ENCODE measurements around the gene TGFBR3L. TPM values are rescaled to one million over a fixed set of nuclear protein-coding genes. Genes with fewer than 3 reads are reported as not detected.

TGFBR3L gene
- total and polyA plus RNA-seq, 2 of the 13 experiments (the other 11 are each of a cell fraction or from before 2014, with no cell fraction given), result 0.20 to 1.0 TPM

GRCh38 chr19:7866399-7867091 is 48.1 kb upstream of the TGFBR3L start (continued):
- TF ChIP-seq PATZ1 (CRISPR knock-in tag; IDR thresholded peaks at IDR 0.05) (no peak), CAMTA2 (CRISPR knock-in tag; IDR thresholded peaks at IDR 0.05; ENCODE audit: borderline replicate concordance) (no peak), ZNF333 (CRISPR knock-in tag; IDR thresholded peaks at IDR 0.05; ENCODE audit: borderline replicate concordance) (no peak), ZNF124 (CRISPR knock-in tag; IDR thresholded peaks at IDR 0.05) (no peak), HDAC1 (CRISPR knock-in tag; IDR thresholded peaks at IDR 0.05) (no peak), IKZF1 (IDR thresholded peaks at IDR 0.05) (no peak), ZNF747 (CRISPR knock-in tag; IDR thresholded peaks at IDR 0.05; ENCODE audit: borderline replicate concordance) (no peak), FOXA3 (CRISPR knock-in tag; IDR thresholded peaks at IDR 0.05) (0 out of 2 replicates have a peak, but pooled peaks have one; percentile 22), GTF3A (CRISPR knock-in tag; conservative IDR thresholded peaks at IDR 0.05) (no peak), MED13 (CRISPR knock-in tag; IDR thresholded peaks at IDR 0.05) (no peak), U2AF1 (optimal IDR thresholded peaks at IDR 0.05; ENCODE audit: low read depth, low read length) (no peak), HNF4G (IDR thresholded peaks at IDR 0.05; ENCODE audit: borderline replicate concordance, low read depth, low read length) (no peak), HNF4G (CRISPR knock-in tag; IDR thresholded peaks at IDR 0.05; ENCODE audit: borderline replicate concordance, low read depth) (no peak), ZBTB38 (CRISPR knock-in tag; IDR thresholded peaks at IDR 0.05) (no peak)
- TF ChIP-seq, protein P1, sequence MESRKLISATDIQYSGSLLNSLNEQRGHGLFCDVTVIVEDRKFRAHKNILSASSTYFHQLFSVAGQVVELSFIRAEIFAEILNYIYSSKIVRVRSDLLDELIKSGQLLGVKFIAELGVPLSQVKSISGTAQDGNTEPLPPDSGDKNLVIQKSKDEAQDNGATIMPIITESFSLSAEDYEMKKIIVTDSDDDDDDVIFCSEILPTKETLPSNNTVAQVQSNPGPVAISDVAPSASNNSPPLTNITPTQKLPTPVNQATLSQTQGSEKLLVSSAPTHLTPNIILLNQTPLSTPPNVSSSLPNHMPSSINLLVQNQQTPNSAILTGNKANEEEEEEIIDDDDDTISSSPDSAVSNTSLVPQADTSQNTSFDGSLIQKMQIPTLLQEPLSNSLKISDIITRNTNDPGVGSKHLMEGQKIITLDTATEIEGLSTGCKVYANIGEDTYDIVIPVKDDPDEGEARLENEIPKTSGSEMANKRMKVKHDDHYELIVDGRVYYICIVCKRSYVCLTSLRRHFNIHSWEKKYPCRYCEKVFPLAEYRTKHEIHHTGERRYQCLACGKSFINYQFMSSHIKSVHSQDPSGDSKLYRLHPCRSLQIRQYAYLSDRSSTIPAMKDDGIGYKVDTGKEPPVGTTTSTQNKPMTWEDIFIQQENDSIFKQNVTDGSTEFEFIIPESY (CRISPR knock-in tag; IDR thresholded peaks at IDR 0.05), result 0 out of 2 replicates have a peak, but pooled peaks have one; percentile 14
- TF ChIP-seq, protein P2, sequence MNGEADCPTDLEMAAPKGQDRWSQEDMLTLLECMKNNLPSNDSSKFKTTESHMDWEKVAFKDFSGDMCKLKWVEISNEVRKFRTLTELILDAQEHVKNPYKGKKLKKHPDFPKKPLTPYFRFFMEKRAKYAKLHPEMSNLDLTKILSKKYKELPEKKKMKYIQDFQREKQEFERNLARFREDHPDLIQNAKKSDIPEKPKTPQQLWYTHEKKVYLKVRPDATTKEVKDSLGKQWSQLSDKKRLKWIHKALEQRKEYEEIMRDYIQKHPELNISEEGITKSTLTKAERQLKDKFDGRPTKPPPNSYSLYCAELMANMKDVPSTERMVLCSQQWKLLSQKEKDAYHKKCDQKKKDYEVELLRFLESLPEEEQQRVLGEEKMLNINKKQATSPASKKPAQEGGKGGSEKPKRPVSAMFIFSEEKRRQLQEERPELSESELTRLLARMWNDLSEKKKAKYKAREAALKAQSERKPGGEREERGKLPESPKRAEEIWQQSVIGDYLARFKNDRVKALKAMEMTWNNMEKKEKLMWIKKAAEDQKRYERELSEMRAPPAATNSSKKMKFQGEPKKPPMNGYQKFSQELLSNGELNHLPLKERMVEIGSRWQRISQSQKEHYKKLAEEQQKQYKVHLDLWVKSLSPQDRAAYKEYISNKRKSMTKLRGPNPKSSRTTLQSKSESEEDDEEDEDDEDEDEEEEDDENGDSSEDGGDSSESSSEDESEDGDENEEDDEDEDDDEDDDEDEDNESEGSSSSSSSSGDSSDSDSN (CRISPR knock-in tag; IDR thresholded peaks at IDR 0.05), result peak; percentile 64
- TF ChIP-seq, protein P3, sequence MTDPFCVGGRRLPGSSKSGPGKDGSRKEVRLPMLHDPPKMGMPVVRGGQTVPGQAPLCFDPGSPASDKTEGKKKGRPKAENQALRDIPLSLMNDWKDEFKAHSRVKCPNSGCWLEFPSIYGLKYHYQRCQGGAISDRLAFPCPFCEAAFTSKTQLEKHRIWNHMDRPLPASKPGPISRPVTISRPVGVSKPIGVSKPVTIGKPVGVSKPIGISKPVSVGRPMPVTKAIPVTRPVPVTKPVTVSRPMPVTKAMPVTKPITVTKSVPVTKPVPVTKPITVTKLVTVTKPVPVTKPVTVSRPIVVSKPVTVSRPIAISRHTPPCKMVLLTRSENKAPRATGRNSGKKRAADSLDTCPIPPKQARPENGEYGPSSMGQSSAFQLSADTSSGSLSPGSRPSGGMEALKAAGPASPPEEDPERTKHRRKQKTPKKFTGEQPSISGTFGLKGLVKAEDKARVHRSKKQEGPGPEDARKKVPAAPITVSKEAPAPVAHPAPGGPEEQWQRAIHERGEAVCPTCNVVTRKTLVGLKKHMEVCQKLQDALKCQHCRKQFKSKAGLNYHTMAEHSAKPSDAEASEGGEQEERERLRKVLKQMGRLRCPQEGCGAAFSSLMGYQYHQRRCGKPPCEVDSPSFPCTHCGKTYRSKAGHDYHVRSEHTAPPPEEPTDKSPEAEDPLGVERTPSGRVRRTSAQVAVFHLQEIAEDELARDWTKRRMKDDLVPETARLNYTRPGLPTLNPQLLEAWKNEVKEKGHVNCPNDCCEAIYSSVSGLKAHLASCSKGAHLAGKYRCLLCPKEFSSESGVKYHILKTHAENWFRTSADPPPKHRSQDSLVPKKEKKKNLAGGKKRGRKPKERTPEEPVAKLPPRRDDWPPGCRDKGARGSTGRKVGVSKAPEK (CRISPR knock-in tag; IDR thresholded peaks at IDR 0.05; ENCODE audit: borderline replicate concordance), result 0 out of 2 replicates have a peak, but pooled peaks have one; percentile 45
- TF ChIP-seq, protein P4, sequence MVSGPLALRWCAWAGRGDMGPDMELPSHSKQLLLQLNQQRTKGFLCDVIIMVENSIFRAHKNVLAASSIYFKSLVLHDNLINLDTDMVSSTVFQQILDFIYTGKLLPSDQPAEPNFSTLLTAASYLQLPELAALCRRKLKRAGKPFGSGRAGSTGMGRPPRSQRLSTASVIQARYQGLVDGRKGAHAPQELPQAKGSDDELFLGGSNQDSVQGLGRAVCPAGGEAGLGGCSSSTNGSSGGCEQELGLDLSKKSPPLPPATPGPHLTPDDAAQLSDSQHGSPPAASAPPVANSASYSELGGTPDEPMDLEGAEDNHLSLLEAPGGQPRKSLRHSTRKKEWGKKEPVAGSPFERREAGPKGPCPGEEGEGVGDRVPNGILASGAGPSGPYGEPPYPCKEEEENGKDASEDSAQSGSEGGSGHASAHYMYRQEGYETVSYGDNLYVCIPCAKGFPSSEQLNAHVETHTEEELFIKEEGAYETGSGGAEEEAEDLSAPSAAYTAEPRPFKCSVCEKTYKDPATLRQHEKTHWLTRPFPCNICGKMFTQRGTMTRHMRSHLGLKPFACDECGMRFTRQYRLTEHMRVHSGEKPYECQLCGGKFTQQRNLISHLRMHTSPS (CRISPR knock-in tag; IDR thresholded peaks at IDR 0.05; ENCODE audit: low read depth), result peak; percentile 48; the same call in 1 of the 2 replicates

Data from HepG2 (cell line).